Activated CD4-positive, alpha-beta T cell treated with anti-CD3 and anti-CD28 coated beads, Interleukin-2, amount 10 ng/mL, durations not matched to agents 24 days and 14 days (primary cell): ENCODE results near the gene AIRE. TPM values are rescaled to one million over a fixed set of nuclear protein-coding genes. Genes with fewer than 3 reads are reported as not detected.
A peak's percentile ranks its signal among the peaks of the same experiment; 100 is the strongest.
"Not testable (repeated sequence)": the region's sequence is repeated elsewhere in the genome, so short reads cannot be mapped to it uniquely, and the experiment has no call there.

Experiments used
- DNase-seq: peaks from one replicate; pipeline ENCODE4 v3.0.0; 2022
- H3K27ac Mint-ChIP-seq: one replicate; pipeline ENCODE4 v1.8.0; 2022; ENCODE audit warnings: mild to moderate bottlenecking, mixed read lengths
- H3K27me3 Mint-ChIP-seq: one replicate; pipeline ENCODE4 v1.8.0; 2022; ENCODE audit warnings: mixed read lengths
- H3K36me3 Mint-ChIP-seq: one replicate; pipeline ENCODE4 v1.8.0; 2022; ENCODE audit warnings: low read depth, mild to moderate bottlenecking, mixed read lengths
- H3K4me1 Mint-ChIP-seq: one replicate; pipeline ENCODE4 v1.8.0; 2021; ENCODE audit warnings: mixed read lengths
- H3K4me3 Mint-ChIP-seq: one replicate; pipeline ENCODE4 v1.8.0; 2022; ENCODE audit warnings: mild to moderate bottlenecking, moderate library complexity, mixed read lengths
- H3K9me3 Mint-ChIP-seq: one replicate; pipeline ENCODE4 v1.8.0; 2021; ENCODE audit warnings: mixed read lengths
- intact Hi-C: fragments of 100-400 bp; cut with micrococcal nuclease; formaldehyde crosslinking; loops from one replicate; pipeline ENCODE4 v1.15.1; 2023
- total RNA-seq: library from RNA; stranded (reverse); gene quantifications from 2 replicates; pipeline ENCODE4 v1.2.3, GENCODE V29; 2022

AIRE gene
- total RNA-seq, 1 donor from 2014 or later = not detected

DNA sequence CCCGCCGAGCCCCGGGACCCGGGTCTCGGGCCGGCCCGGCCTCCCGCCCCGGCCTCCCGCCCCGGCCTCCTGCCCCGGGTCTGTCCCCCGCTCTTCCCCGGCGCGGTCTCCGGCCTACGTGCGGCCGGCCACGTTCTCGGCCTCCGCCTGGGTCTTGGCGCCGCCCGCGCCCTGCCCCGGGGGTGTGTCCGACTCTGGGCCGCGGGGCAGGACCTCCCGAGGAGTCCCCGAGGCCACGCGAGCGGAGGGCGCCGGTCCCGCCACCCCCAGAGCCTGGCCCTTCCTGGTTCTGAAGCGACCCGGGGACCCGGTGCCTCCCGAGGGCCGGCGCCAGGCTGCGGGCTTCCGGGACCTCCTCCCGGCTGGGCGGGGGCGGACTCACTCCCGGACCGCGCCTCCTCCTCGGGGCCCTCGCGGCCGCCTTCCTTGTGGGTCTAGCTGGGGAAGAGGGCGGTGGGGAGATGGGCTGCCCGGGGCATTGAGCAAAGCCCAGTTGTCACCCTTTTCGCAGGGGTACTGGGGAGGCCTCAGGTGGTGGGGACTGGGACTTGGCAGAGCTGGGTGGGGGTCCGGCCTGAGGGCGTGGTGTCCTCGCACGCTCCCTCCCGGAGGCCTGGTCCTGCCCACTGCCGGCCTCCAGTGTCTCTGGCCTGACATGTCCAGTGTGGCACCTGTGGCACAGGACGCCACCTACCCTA is 14.7 kb downstream of the AIRE start:
- H3K4me3 Mint-ChIP-seq = peak overlapping the region; percentile 90
- peaks cover 6% of the 10 kb centered on the region for H3K36me3 Mint-ChIP-seq
- no peaks in the 10 kb centered on the region for H3K9me3 Mint-ChIP-seq
- H3K27ac Mint-ChIP-seq = peak overlapping the region; percentile 83
- no peaks in the 10 kb centered on the region for H3K27me3 Mint-ChIP-seq
- H3K4me1 Mint-ChIP-seq = peaks cover 39% of the 10 kb centered on the region
- DNase-seq = peak; percentile 93
- intact Hi-C loops = no loop called here

DNA sequence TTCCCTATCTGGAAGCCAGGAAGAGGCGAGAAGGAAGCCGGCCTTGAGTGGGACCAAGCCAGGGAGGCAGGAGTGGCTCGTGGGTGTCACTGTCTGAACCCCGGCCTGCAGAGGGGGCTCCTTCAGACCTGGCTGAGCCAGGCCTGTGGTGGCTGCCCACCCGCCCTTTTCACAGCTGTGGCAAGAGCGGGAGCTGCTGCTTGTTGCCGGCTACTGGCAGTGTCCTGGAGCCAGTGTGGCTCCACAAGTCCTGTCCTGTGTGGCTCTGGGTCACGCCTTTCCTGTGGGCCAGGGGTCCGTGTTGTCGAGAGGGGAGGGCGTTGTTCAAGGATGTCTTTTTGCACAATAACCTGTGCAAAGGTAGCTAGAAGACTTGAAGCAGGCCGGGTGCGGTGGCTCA is 15.5 kb downstream of the AIRE start:
- intact Hi-C loops = no loop called here
- Mint-ChIP-seq H3K36me3 (peaks cover 6% of the 10 kb centered on the region), H3K4me3 (peak overlapping the region; percentile 90), H3K4me1 (peaks cover 39% of the 10 kb centered on the region), H3K27ac (peak overlapping the region; percentile 83), H3K9me3 (no peaks in the 10 kb centered on the region), H3K27me3 (no peaks in the 10 kb centered on the region)
- DNase-seq = no peak

DNA sequence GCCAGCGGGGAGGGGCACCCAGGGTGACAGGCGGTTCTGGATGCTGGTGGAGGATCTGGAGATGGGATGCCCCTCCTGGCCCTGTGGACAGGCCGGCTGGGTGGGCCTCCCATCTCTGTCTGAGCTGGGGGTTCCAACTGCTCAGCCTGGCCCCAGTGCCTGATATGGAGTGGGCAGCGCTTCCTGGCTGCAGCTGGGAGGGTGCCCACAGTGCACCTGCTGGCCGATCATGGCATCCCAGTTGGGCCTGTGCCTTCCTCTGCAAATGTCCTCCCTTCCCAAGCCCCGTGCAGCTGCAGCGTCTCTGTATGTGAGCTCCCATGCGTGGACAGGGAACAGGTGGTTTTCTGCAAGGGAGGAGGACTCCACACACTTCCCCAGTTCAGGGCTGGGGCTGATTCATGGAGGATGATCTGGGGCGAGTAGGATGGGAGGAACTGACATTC is 16.3 kb downstream of the AIRE start:
- peak overlapping the region; percentile 29 for H3K27ac Mint-ChIP-seq
- H3K4me1 Mint-ChIP-seq = peaks cover 39% of the 10 kb centered on the region
- intact Hi-C loops = no loop called here
- no peak for DNase-seq
- no peaks in the 10 kb centered on the region for H3K9me3 Mint-ChIP-seq
- H3K27me3 Mint-ChIP-seq = no peaks in the 10 kb centered on the region
- H3K4me3 Mint-ChIP-seq = peak overlapping the region; percentile 62
- H3K36me3 Mint-ChIP-seq = peaks cover 10% of the 10 kb centered on the region

DNA sequence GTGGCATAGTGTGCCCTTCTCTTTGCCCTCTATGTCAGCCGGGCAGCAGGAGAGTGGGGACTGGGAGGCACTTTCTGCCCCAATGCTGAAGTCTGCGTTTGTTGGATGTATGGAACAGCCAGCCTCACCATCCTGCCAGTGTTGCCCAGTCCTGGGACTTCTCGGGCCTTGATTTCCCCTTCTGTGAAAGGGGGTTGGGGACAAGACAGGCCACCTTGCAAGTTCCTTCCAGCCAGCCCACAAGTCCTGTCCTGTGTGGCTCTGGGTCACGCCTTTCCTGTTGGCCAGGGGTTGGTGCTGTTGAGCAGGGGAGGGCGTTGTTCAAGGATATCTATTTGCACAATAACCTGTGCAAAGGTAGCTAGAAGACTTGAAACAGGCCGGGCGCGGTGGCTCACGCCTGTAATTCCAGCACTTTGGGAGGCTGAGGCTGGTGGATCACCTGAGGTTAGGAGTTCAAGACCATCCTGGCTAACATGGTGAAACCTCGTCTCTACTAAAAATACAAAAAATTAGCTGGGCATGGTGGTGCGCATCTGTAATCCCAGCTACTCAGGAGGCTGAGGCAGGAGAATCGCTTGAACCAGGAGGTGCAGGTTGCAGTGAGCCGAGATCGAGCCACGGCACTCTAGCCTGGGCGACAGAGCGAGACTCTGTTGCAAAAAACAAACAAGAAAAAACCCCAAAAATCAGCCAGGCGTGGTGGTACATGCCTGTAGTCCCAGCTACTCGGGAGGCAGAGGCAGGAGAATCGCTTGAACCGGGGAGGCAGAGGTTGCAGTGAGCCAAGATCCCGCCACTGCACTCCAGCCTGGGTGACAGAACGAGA is 17.1 kb downstream of the AIRE start:
- DNase-seq = peak; percentile 68
- Mint-ChIP-seq H3K36me3 (peaks cover 16% of the 10 kb centered on the region), H3K4me1 (peaks cover 37% of the 10 kb centered on the region), H3K4me3 (peak overlapping the region; percentile 62), H3K27ac (peak overlapping the region; percentile 11)
- H3K27me3 Mint-ChIP-seq, H3K9me3 Mint-ChIP-seq, intact Hi-C loops: not testable (repeated sequence)

DNA sequence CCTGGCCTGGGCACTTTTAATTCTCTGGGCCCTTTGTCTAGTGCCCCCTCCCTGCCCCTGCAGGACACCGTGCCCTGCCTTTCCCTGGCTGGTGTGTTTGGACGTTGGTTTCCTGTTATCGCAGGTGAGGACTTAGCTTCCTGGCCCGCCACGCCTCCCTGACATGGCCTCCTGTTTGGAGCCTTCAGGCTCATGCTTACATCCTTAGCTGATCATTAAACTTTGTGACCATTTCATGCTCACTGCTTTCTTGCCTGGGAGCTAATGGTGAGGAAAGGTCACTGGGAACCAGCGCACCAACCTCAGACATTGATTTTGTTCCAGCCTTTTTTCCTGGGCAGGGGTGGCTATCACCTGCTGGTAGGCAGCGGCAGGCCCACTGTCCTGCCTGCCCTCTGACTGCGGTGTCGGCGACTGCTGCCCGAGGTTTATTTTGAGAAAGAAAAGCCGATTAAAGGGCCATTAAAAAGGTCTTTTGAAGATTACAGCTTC is 17.9 kb downstream of the AIRE start:
- intact Hi-C loops = no loop called here
- Mint-ChIP-seq H3K27me3 (no peaks in the 10 kb centered on the region), H3K9me3 (no peaks in the 10 kb centered on the region), H3K36me3 (peaks cover 22% of the 10 kb centered on the region), H3K4me3 (peak overlapping the region; percentile 67), H3K4me1 (peaks cover 33% of the 10 kb centered on the region), H3K27ac (peak overlapping the region; percentile 56)
- no peak for DNase-seq

DNA sequence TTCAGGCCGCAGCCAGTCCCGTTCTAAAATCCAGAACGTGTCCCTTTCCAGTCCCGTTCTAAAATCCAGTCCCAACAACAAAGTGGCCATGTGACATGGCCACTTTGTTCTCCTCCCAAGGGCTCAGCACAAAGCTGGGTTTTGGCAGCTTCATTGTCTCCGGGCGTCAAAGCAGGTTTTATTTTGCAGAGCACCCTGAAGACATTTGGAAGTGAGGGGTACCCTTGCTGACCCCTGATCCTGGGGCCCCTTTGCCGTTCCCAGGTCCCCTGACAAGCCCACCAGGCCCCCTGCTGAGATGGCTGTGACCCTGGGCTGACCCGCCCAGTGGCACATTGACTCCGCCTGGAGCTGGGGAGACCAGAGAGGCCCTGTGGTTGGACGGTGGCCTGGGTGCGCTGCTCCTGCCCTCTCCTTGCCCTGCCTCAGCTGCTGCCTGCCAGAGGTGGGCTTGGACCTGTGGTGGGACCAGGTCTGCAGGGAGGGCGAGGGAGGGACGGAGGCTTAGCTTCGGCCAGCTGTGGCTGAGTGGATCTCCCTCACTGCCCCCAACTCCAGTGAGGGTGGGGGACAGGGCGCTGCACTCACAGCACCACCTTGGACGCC is 18.4 kb downstream of the AIRE start:
- intact Hi-C loops = no loop called here
- Mint-ChIP-seq H3K4me3 (no peak overlapping the region), H3K9me3 (no peaks in the 10 kb centered on the region), H3K27ac (no peak overlapping the region), H3K36me3 (peaks cover 22% of the 10 kb centered on the region), H3K27me3 (no peaks in the 10 kb centered on the region), H3K4me1 (peaks cover 30% of the 10 kb centered on the region)
- DNase-seq = no peak

DNA sequence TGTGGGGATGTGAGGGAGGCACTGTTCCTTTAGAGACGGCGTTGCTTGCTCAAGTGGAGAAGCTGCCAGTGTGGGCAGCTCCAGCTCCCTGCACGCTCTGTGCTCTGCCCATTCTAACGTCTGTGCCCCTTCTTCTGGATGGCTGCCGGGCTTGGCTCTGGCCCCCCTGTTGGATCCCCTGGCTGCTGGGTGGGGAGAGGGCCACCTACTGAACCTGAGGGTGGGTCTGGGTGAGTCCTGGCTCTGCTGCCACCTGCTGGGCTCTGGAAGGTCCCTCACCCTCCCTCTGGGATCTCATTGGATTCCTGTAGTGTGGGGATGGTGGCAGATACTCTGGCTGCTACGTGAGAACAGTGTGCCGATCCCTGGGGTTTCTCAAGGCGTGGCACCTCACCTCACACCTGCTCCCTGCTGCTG is 19.2 kb downstream of the AIRE start:
- Mint-ChIP-seq H3K27me3 (no peaks in the 10 kb centered on the region), H3K4me1 (peaks cover 27% of the 10 kb centered on the region), H3K36me3 (peaks cover 22% of the 10 kb centered on the region), H3K27ac (peak overlapping the region; percentile 78), H3K4me3 (peak overlapping the region; percentile 26), H3K9me3 (no peaks in the 10 kb centered on the region)
- peak; percentile 82 for DNase-seq
- intact Hi-C loops = no loop called here

DNA sequence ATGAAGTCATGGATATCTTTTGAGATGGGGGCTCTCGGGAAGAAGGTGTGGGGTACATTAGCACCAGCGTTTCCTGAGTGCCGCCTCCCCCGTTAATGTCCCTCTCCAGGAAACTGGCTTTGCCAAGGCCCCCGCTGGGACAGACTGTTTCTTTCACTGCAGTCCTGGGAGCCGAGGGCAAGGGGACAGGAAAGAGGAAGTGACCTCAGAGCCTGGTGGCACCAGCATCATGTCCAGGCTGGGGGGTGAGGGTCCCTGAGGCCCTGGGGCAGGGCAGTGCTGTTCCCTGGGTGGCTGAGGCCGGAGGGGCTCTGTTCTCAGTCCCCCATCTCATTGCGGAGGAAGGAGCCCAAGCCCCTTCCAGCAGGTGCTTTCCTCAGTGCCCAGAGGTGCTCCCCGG is 20.0 kb downstream of the AIRE start:
- intact Hi-C loops = no loop called here
- DNase-seq = no peak
- no peak overlapping the region for H3K27ac Mint-ChIP-seq
- H3K27me3 Mint-ChIP-seq = no peaks in the 10 kb centered on the region
- peaks cover 22% of the 10 kb centered on the region for H3K36me3 Mint-ChIP-seq
- no peaks in the 10 kb centered on the region for H3K9me3 Mint-ChIP-seq
- peaks cover 27% of the 10 kb centered on the region for H3K4me1 Mint-ChIP-seq
- no peak overlapping the region for H3K4me3 Mint-ChIP-seq

DNA sequence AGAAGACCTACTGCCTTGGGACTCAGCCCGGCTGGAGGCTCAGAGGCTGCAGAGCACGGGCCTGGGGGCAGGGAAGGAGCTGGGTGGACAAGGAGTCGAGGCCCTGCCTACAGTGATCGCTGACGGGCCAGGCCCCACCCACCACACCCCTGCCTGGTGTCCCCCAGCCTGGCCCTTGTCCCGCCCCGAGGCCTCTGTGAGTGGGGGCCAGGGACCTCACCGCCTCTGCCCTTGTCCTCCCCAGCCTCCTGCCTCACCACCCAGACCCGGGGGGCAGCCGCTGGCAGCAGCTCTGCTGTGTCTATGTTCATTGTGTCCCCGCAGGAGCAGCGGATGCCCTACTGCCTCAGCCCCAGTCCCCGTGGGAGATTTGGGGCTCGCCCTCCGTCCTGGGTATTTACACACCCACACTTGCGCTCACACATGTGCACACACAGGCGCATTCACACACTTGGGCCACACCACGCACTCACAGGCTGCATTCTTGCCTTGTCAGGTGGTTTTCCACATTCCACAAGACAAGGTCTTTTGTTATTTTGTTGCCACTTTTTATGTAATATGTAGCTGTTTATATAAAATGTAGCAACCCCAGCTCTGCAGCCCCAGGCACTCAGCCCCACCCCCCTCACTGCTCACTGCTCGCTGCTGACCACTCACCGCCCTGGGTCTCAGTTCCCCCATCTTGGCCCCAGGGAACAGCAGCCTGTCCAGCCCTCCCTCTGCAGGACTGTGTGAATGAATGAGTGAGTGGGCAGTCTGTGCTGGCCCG is 21.4 kb downstream of the AIRE start:
- Mint-ChIP-seq H3K4me3 (no peak overlapping the region), H3K27me3 (no peaks in the 10 kb centered on the region), H3K4me1 (peaks cover 20% of the 10 kb centered on the region), H3K36me3 (peaks cover 30% of the 10 kb centered on the region), H3K27ac (no peak overlapping the region), H3K9me3 (no peaks in the 10 kb centered on the region)
- DNase-seq = no peak
- intact Hi-C loops = no loop called here

DNA sequence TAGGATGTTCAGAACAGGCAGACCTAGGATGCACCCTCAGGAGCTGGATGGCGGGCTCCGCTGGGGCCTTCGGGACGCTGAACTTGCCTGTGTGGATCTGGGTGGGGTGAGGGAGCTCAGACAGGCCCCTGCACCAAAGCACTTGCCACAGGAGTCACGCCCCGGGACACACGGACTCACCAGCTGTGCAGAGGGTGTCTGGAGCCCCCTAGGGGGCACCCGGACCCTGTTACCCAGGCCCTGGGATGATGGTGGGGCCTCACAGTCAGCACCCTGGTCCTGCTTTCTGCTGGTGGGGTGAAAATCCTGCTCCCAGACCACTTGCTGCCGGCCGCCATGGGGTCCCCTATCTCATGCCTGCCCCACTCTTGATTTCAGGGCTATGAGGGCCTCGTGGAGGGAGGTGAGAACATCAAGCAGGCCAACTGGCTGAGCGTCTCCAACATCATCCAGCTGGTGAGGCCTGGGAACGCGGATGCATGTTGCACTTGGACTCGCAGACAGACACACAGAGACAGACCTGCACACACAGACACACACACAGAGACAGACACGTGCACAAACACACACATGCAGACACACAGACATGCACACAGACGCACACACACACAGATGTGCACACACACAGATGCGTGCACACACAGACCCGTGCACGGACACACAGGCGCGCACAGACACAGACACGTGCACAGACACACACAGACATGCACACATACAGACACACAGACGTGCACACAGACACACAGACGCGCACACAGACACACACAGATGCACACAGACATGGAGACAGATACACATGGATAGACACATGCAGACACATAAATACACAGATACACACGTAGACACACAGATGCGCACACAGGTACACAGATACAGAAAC is 25.2 kb downstream of the AIRE start:
- Mint-ChIP-seq H3K4me3 (no peak overlapping the region), H3K9me3 (no peaks in the 10 kb centered on the region), H3K27ac (no peak overlapping the region)

DNA sequence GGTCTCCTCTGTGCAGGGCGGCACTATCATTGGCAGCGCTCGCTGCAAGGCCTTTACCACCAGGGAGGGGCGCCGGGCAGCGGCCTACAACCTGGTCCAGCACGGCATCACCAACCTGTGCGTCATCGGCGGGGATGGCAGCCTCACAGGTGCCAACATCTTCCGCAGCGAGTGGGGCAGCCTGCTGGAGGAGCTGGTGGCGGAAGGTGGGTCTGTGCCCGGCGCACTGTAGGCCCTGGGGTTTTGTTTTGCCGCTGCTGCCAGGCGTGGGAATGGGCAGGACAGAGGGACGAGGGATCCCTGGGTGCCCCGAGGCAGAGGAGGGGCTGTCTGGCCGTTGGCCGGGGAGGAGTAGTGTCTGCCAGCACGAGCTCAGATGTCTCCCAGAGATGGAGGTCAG is 26.4 kb downstream of the AIRE start:
- no peak for DNase-seq
- Mint-ChIP-seq H3K4me3 (no peak overlapping the region), H3K27me3 (no peaks in the 10 kb centered on the region), H3K36me3 (peaks cover 32% of the 10 kb centered on the region), H3K9me3 (no peaks in the 10 kb centered on the region), H3K4me1 (peaks cover 6% of the 10 kb centered on the region), H3K27ac (no peak overlapping the region)
- intact Hi-C loops = no loop called here

More for the DNA sequence above, 25.2 kb downstream of the AIRE start:
- Mint-ChIP-seq H3K4me1 (peaks cover 3% of the 10 kb centered on the region), H3K27me3 (no peaks in the 10 kb centered on the region), H3K36me3 (peaks cover 32% of the 10 kb centered on the region)
- no peak for DNase-seq
- intact Hi-C loops = no loop called here

DNA sequence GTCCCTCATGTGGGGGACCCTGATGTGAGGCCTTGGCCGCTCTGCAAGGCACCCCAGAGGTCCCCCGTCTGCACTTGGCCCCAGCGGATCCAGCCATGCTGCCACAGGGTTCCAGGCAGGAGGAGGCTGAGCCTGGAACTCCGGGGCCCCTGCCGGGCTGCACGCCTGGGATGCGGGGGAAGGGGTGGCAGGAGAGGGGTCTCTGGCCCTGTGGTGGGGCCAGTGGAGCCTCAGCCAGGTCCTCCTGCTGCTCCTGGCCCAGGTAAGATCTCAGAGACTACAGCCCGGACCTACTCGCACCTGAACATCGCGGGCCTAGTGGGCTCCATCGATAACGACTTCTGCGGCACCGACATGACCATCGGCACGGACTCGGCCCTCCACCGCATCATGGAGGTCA is 27.0 kb downstream of the AIRE start:
- intact Hi-C loops = no loop called here
- Mint-ChIP-seq H3K27me3 (no peaks in the 10 kb centered on the region), H3K4me1 (peaks cover 6% of the 10 kb centered on the region), H3K9me3 (no peaks in the 10 kb centered on the region), H3K4me3 (no peak overlapping the region), H3K36me3 (peaks cover 27% of the 10 kb centered on the region), H3K27ac (no peak overlapping the region)
- no peak for DNase-seq

DNA sequence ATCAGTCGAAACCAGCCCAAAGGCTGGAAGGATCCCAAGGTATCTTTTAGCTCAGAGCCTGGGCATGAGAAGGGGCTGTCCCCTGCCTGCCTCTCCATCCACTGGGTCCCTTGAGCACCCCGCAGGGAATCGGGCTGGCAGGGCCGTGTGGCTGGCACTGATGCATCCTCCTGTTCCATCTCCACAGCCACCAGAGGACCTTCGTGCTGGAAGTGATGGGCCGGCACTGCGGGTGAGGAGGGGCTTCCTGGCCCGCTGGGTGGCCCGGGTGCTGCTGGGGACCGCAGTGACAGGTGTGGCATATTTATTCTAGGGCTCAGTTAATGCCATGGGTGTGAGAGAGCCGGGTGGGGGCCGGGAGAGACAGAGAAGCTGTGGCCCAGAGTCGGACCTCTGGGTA is 27.8 kb downstream of the AIRE start:
- H3K4me3 Mint-ChIP-seq = no peak overlapping the region
- no peaks in the 10 kb centered on the region for H3K27me3 Mint-ChIP-seq
- intact Hi-C loops = no loop called here
- no peaks in the 10 kb centered on the region for H3K9me3 Mint-ChIP-seq
- H3K36me3 Mint-ChIP-seq = peaks cover 22% of the 10 kb centered on the region
- no peak for DNase-seq
- no peak overlapping the region for H3K27ac Mint-ChIP-seq
- peaks cover 3% of the 10 kb centered on the region for H3K4me1 Mint-ChIP-seq
